GM21528 (cell line): ENCODE measurements around the gene MAP3K19.
"Not testable (repeated sequence)": the region's sequence is repeated elsewhere in the genome, so short reads cannot be mapped to it uniquely, and the experiment has no call there.

ENCODE experiments used
- ATAC-seq: cut with Tn5 transposase; IDR thresholded peaks from one replicate; pipeline ENCODE4 v1.9.1; 2021; ENCODE audit warnings: mild to moderate bottlenecking, moderate library complexity; ENCODE audit not compliant: unreplicated experiment, low FRiP score

The MAP3K19 gene

DNA sequence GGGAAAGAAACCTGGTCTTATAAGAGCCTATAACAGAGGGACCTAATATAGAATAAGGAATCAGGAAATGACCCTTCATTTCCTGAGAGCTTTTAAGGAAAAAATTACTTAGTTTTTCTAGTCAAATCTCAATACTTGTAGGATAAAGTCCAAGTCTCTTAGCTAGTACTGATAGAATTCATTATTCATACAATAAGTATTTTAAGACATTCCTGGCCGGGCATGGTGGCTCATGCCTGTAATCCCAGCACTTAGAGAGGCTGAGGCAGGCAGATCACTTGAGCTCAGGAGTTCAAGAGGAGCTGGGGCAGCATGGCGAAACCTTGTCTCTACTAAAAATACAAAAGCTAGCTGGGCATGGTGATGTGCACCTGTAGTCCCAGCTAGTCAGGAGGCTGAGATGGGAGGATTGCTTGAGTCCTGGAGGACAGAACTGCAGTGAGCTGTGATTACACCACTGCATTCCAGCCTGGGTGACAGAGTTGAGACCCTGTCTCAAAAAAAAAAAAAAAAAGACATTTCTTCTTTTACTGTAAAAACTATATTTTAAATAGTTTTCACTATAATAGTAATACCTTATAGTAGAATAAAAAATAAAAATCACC is 8.0 kb upstream of the MAP3K19 start:
- no peak for ATAC-seq

GRCh38 chr2:135052997-135053474 is 5.8 kb upstream of the MAP3K19 start:
- peak; percentile 38 for ATAC-seq

GRCh38 chr2:135052042-135052876 is 5.0 kb upstream of the MAP3K19 start, which contains the start of gene RAB3GAP1:
TSS of gene RAB3GAP1 (plus strand) at chr2:135052292. CDS start at chr2:135052308, 16 bp downstream.
- peak; percentile 83 for ATAC-seq

GRCh38 chr2:135050684-135051083 is 3.4 kb upstream of the MAP3K19 start:
- ATAC-seq: no peak

DNA sequence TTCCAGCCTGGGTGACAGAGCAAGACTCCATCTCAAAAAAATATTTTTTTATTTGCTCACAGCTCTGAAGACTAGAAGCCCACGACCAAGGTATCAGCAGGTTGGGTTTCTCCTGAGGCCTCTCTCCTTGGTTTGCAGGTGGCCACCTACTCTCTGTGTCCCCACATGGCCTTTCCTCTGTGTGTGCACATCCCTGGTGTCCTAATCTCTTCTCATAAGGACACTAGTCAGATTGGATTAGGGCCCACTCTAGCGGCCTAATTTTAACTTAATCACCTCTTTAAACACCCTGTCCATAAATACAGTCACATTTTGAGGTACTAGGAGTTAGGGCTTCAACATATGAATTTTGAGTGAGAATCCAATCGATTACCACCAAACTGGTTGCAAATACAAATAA is 2.9 kb upstream of the MAP3K19 start:
- no peak for ATAC-seq

GRCh38 chr2:135048122-135048521 is 875 bp upstream of the MAP3K19 start:
- no peak for ATAC-seq

- no peak for ATAC-seq
These were observed 3.9 kb downstream of the MAP3K19 start for GRCh38 chr2:135043345-135043744.

DNA sequence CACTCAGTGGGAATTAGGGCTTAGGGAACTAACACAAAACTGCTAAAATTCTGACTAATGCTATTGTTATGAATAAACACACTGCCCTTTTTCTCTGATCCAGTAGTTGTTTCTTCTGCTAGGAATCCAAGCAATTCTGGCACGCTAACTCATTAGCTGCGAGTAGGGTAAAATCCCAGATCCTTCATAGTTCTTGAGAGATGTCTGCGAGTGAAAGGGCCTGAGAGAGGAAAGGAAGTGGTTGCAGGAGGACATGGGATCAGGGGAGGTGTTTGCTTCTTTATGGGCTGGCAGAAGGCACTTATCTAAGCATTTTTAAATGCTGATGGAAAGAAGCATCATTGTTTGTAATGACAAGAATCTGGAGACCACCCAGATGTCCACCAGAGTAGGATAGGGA is 9.4 kb downstream of the MAP3K19 start:
- no peak for ATAC-seq

- ATAC-seq: not testable (repeated sequence)
These were observed 14.0 kb downstream of the MAP3K19 start for GRCh38 chr2:135033216-135033615.

DNA sequence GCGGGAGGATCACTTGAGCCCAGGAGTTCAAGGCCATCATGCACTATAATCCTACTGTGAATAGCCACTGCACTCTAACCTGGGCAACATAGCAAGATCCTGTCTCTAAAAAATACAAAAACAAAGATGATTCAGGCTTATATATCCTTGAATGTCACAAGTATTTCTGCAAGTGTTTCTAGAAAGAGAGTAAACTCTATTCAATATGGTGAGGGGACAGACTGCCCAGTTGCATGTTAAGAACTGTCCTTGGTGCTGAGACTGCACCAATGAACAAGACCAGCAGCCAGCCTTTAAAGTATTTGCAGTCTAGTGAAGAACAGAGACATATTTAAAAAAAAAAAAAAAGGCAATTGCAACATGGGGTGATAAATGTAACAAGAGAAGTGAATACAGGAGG is 16.4 kb downstream of the MAP3K19 start:
- ATAC-seq: no peak

DNA sequence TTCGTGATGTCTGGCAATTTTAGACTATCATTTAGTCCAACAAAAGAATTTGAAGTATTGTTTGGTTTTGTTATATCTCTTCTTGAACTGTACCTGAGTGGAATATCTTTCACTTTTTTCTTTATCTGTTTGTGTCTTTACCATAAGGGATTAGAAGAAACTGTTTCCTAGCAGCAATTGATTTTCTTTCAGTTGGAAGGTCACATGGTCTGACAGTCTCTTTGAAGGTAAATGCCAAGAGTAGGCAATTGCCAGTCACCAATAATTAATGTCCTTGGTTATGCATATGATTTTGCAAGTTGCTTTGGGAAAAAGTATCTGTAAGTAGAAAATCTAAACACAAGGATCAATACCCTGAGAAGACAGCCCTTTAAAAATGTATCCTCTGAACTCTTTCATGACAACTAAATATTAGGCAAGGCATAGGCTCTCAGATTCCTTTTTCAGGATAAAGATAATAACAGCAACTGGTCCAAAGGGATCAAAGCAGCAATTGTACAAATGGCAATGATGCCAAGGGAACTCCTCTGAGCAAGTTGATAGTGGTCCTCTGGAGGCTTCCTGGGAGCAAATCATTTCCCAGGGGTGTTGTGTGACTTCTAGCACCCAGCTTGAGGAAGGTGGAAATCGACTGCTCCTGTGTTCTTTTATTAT is 17.6 kb downstream of the MAP3K19 start:
- no peak for ATAC-seq

- no peak for ATAC-seq
These were observed 23.3 kb downstream of the MAP3K19 start for GRCh38 chr2:135023886-135024485.

GRCh38 chr2:135022952-135023880 is 24.0 kb downstream of the MAP3K19 start:
- no peak for ATAC-seq

GRCh38 chr2:135021618-135022017 is 25.6 kb downstream of the MAP3K19 start:
- ATAC-seq: no peak

- ATAC-seq: no peak
These were observed 35.6 kb downstream of the MAP3K19 start for GRCh38 chr2:135011633-135012032.

GRCh38 chr2:135010200-135010942 is 36.9 kb downstream of the MAP3K19 start:
- no peak for ATAC-seq

DNA sequence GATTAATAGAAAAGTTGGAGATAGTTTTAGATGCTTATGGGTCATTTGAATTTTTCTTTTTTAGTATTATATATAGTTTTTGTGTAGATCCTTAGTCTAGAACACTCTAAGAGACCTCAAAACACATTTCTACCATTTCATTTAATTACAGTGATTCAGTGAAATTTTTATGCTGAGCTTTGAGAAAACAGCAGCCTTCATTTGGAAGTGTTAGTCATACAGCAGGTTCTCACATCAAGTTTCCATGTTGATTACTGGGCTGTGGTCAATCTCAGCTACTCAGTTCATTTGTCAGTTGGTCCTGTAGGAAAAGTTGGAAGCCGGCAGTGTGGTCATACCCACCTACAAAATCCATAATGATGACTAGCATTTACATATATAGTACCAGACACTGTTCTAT is 37.9 kb downstream of the MAP3K19 start:
- ATAC-seq: no peak

DNA sequence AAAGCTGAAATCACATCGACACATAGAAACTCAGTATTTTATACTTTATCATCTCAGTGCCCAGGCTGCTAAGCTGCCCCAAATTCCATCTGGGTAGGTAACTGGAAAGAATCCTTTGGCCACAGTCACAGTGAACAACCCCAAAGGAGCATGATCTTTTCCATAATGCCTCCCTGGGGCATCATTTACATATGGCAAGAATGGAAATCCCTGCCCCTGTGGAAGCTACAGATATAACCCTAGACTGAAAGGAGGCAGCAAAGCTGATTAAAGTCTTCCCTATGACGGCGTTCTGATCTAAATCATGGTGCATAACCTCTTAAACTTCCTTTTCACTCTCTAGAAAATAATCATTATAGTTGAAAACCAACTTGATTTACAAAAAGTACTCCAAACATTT is 41.5 kb downstream of the MAP3K19 start:
- ATAC-seq: no peak
